HG02981 (cell line): ENCODE data around the gene COL20A1.

Source experiments
- ATAC-seq: cut with Tn5 transposase; IDR thresholded peaks from one replicate; pipeline ENCODE4 v1.9.1; 2021; ENCODE audit warnings: mild to moderate bottlenecking, moderate library complexity; ENCODE audit not compliant: unreplicated experiment

COL20A1 gene

DNA sequence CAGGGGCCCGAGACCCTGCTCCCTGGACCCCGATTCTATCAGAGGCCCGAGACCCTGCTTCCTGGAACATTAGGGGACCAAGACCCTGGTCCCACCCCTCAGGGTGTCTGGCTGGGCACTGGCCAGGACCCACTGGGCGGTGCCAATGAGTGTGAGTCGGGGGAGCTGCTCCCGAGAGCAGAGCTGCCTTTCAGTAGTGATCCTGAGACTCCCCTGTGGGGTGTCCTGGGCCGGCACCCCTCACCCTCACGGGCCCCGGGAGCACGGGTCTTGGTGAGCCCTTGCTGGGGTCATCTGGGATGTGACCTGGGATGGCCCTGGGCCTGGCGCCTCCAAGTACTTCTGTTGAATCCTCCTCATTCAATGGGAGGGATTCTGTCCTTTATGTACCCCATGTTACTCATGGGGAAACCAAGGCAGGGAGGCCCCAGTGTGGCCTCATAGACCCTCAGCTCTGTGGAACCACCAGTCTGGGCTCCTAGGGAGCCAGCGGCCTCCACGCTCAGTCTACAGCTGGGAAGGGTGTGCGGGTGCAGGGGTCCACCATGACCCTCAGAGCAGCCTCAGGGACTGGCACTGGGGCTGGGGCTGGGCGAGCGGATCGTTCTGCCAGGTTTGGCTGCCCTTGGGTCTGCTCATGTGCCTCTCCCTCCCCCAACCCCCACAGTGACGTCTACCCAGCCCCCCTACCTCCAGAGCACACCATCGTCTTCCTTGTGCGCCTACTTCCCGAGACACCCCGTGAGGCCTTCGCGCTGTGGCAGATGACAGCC lies 25.6 kb downstream of the COL20A1 start:
- ATAC-seq = no peak

DNA sequence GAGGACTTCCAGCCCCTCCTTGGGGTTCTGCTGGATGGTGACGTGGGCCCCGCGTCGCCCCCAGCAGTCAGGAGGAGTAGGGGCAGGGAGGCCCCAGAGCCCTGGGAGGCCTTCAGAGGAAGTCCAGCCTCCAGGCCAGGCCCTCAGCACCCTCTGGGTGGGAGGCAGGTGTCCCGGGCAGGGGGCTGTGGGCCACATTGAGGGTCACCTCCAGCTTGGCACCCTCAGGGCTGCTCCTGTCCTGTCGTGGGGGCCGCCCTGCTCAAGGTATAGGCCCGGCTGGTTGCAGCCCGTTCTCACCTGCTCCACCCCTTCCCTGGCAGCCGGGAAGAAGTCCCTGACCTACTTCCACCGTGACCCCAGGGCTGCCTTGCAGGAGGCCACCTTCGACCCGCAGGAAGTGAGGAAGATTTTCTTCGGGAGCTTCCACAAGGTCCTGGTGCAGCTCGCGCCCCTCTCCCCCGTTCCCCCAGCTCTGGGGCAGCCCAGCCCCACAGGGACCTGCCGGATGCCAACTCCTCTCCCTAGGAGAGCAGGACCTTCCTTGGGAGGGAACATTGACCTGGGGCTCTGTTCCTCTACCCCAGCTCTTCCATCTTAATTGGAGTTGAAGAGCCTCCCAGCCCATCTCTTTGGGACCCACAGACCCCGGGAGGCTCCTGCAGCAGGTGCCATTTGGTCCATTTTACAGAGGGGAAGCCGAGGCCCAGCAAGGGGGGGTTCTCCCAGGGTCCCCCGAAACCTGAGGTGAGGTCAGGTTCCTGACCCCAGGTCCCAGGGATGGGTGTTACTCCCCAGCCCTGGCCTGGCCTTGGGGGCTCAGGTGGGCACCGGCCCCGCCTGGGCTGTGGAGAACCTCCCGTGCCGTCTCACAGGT lies 26.4 kb downstream of the COL20A1 start:
- ATAC-seq = no peak

DNA sequence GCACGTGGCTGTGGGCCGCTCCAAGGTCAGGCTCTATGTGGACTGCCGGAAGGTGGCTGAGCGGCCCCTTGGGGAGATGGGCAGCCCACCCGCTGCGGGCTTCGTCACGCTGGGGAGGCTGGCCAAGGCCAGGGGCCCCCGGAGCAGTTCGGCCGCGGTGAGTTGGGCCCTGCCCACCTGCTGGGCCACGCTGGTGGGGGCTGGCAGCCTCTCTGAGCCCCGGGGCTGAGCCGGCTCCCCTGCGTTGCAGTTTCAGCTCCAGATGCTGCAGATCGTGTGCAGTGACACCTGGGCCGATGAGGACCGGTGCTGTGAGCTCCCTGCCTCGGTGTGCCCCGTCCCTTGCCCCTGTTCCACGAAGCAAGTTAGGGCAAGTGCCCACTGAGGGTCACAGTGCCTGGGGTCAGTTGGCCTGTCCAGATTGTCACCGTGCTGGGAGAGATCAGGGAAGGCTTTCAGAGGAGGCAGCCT lies 27.1 kb downstream of the COL20A1 start:
- no peak for ATAC-seq

DNA sequence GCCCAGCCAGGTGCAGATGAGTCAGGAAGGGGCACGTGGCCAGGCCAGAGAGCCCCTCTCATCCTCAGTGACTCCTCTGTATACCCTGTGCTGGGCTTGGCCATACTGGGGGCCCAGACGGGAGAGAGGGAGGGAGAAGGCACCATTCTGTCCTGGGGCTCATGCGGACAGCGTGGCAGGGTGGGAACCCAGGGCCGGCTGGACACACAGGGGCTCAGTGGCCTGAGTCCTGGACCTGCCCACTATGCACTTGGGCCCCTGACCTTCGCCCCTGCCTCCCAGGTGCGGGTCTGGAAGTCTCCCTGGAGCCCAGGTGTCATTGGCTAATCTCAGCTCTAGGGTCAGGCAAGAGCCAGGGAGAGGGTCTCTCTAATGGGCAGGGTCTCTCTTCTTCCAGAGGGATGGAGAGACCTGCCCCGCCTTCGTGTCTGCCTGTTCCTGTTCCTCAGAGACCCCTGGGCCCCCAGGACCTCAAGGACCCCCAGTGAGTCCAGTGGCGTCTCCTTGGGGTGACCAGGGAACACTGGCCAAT lies 27.7 kb downstream of the COL20A1 start:
- ATAC-seq = no peak

DNA sequence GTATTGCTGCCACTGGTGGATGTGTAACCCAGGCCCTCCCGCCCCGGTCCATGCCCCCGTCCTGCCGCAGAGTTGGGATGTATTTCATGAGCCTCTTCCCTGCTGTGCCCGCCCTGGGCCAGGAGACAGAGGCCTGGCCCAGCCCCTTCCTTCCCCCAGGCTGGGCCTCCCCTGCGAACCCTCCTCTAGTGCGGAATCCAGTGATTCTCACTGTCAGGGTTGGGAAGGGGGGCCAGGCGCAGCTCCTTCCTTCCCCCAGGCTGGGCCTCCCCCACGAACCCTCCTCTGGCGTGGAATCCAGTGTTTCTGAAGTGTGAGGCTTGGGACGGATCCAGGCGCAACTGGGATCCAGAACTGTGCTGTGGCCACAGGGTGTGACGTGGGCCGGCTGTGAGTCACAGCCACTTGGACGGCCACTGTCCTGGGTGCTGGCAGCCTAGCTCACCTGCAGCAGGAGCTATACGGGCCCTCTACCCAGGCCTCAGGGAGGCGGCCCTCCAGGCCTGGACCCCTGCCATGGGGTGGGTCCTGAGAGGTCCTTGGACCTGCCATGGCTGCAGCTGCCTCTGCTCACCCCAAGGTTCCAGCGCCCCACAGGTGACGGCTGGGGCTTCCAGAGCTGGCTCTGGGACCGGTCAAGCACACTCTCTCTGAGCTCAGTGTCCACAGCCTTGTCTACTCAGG lies 28.3 kb downstream of the COL20A1 start:
- no peak for ATAC-seq

DNA sequence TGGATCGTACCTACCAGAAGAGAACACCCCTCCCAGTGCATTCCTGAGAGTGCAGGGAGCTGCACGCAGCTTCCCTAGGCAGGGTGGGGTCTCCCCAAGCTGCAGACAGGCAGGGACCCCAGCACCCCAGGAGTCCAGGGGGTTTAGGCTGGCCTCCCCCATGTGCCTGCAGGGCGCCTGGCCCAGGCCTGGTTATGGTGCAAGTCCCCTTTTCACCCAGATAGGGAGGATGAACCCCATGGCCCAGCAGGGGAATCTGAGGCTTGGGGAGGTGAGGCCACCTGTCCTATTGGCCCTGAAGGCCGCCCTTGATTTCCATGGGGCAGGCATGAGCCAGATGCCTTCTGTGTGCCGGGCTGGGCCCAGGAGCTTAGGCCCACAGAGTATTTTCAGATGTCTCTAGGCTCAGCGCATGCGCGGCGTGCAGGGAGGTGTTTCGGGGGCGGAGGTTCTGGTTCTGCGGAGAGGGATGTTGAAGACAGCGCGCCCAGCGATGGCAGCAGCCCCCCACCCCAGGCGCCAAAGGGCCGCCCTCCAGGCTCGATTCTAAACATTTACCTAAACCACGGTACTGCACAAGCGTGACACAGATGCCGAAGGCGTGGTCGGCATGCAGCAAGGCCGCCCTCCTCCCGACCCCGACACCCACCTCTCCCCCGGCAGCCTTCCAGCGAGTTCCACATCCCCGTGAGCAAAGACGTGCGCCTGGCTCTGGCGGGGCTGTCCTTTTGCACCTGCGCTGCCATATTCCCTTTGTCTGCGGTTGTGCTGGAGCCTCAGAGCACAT lies 29.4 kb downstream of the COL20A1 start:
- no peak for ATAC-seq

DNA sequence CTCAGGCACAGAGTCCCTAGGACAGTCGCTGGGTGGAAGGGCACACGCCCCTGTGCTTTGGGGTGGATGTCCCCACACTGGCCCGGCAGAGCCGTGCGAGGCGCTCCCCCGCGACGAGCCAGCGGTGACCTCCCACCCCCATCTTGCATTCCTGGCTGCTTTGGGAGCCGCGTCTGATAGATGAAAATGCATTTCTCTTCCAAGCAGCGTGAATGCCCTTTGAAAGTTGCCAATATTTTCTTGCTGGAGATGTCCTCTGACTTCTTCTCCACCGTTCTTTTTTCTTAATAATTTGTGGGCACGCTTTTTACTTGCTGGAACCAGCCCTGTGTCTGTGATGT lies 29.9 kb downstream of the COL20A1 start:
- no peak for ATAC-seq

DNA sequence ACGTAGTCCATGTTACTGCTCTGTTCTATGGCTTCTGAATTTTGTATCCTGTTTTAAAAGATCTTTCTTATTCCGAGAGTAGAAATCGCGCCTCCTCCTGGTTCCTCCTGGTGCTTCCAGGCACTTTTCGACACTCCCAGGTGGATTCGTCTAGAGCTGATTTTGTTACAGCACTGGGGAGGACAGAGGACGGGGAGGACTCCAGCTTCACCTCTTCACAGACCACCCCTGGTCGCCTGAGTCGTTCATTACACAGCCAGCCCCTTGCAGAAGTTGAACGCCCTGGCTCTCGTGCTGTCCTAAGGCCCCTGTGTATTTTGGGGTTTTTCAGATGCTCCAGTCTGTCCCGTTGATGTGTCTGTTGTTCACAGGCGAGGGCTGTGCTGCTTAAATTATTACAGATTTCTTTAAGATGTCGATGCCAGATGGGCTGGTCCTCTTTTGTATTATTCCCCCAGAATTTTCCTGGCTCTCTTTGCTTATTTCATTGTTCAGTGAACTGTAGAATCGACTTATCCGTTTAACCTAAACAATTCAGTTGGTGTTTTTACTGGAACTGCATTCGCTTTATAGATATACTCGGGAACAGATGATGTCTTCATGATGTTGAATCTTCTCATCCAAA lies 30.5 kb downstream of the COL20A1 start:
- no peak for ATAC-seq

DNA sequence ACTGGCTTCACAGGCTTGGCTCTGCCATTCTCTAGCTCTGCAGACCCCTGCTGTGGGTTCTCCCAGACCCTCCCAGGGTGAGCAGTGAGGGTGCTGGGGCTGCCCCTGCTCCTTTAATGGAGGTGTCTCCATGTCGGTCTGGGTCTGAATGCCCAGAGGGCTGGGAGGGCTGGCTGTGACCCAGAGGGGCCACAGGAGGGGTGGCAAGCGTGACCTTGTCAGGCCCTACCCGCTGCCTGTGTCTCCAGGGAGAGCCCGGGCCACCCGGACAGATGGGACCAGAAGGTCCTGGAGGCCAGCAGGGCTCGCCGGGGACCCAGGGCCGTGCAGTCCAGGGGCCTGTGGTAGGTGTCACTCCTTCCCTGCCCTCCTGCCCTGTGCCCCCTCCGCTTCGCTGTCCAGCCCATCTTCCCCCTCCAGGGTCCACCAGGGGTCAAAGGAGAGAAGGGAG lies 32.1 kb downstream of the COL20A1 start:
- no peak for ATAC-seq

DNA sequence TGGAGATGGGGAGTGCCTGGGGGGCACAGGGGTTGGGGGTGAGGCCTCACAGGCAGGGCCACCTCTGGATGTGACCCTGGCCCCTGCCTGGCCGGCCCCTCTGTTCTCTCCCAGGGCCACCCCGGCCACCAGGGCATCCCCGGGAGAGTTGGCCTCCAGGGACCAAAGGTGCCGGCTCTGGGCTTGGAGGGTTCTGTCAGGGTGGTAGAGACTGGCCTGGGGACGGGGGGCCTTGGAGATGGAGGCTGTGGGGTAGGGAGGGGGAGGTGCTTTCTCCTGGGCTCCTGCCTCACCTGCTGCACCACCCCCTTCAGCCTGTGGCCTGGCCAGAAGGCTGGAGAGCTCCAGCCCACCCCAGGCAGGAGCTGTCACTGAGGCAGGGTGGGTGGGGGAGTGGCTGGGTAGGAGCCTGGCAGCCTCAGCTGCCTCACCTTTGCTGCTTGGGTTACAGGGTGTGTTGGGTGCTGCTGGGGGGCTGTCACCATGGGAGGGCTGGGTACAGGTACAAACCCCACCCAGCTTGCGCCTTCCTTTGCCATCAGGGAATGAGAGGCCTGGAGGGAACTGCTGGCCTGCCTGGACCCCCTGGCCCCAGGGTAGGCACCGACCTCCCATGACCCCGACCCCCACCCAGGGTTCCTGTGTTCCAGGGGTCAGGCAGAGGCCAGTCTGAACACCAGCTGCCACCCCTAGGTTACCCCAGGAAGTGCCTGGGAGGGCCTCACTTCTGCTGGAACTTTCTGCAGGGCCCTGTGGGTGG lies 32.7 kb downstream of the COL20A1 start:
- no peak for ATAC-seq

DNA sequence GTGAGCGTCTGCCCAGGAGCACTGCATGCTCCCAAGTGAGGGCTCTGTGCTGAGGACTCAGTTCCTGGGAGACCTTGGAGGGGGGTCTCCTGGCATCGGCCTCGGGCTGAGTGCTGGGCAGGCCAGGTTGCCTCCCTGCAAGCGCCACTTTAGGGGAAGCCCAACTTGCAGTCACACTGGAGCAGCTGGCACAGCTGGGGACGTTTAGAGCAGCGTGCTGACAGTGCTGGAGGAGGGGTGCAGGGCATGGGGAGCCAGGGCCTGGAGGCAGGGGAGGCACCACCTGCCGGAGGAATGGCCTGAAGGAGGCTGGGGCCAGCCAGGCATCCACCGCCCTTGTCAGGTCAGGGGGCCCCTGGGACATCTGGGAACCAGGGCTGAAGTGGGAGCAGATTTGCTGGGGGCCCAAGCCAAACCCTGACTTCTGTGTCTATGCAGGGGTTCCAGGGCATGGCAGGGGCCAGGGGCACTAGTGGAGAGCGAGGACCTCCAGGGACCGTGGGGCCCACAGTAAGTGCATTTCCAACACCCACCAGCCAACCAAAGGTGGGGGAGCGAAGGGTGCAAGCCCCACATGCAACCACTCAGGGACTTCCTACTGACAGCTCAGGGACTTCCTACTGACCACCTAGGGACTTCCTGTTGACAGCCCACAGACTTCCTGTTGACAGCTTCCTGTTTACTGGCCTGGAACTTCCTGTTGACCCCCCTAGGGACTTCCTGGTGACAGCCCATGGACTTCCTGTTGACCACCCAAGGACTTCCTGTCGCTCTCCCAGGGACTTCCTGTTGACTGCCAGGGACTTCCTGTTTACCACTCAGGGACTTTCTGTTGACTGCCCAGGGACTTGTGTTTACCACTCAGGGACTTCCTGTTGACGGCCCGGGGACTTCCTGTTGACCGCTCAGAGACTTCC lies 33.6 kb downstream of the COL20A1 start:
- no peak for ATAC-seq

DNA sequence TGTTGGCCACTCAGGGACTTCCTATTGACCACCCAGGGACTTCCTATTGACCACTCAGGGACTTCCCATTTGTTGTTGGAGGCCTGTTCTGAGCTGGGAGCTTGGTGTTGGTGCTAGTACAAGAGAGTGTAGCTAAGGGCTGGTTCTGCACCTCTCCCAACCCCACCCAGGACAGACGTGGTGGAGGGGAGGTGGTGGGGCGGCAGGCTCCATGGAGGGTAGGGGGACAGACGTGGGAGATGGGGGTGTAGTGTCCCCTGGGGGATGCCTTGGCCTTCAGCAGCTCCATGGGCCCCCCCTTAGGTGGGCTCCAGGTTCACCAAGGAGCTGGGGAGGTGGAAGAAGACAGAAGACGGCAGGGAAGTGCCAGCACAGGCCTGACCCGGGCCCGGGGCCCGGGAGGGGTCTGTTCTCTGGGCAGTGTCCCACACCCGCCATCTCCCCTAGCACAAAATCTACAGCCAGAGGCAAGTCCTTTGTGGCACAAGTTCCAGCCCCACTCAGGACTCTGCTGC lies 34.3 kb downstream of the COL20A1 start:
- ATAC-seq = no peak

DNA sequence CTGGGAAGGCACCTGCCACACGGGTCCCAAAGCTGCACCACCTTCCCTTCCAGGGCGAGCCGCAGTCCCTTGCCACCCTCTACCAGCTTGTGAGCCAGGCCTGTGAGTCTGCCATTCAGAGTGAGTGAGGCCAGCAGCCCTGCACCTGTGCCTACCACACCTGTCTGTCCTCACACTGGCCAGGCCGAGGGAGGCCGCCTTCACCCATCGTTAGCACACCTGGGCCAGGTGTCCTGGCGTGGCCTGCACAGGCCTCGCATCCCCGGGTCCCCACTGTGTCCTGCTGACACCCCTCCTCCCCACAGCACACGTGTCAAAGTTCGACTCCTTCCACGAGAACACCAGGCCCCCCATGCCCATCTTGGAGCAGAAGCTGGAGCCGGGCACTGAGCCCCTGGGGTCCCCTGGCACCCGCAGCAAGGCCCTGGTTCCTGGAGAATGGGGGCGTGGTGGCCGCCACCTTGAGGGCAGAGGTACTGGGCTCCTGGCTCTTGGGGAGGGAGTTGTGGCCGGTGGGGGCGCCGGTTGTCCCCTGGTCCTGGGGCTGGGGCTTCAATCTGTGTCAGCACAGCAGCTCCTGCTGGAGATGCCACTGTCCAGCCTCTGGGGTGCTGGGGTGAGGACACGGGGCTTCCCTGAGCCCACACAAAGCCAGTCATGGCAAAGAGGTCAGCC lies 35.2 kb downstream of the COL20A1 start:
- ATAC-seq = no peak

DNA sequence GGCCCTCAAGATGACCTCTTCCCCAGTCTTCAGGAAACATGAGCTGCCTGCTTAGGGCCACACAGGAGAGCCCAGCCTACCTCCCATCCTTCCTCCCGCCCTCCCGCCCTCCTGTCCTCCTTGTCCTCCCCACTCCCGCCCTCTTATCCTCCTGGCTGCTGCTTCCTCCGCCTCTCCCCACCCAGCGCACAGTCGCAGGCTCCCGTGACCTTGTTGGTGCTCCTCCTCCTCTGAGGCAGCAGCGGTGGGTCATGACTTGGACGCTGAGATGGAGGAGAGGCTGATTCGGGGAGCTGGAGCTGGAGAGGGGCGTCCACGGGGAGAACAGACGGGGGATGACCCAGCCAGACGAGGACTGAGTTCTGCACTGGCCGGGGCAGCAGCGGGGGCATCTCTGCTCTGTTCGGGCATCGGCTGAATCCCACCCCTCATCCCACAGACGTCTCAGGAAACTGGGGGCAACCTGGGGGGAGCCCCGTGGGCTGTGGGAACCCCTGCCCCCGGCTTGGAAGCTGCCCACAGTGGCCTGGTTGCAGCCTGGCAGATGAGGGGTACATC lies 35.8 kb downstream of the COL20A1 start:
- ATAC-seq = no peak

DNA sequence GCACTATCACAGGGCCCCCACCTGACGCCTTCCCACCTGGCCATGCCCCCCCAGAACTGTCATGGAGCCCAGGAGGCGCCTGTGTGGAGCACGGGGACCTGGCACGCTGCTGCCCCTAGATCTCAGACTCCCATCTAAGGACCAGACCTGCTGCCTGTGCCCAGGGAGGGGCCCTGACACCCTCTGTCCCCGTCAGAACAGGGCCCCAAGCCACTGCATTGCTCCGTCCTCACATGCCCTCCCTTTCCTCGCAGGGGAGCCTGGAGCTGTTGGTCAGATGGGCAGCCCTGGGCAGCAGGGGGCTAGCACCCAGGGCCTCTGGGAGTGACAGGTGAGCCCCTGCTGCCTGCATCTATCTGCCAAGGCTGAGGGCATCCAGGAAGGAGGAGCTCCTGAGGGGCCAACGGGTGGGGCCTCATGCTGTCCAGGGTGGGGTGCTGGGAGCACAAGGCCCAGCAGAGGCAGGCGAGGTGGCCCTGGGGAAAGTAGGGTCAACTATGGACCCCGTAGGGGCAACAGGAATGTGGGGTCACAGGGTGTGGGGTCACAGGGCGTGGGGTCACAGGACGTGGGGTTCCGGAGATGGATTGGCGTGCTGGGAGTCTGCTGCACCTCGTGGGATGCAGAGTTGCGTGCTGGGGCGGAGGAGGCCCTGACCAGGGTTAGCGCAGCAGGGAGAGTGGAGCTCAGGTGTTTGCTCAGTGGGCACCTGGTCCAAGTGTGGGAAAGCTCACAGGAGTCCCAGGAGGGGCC lies 36.5 kb downstream of the COL20A1 start:
- ATAC-seq = no peak

DNA sequence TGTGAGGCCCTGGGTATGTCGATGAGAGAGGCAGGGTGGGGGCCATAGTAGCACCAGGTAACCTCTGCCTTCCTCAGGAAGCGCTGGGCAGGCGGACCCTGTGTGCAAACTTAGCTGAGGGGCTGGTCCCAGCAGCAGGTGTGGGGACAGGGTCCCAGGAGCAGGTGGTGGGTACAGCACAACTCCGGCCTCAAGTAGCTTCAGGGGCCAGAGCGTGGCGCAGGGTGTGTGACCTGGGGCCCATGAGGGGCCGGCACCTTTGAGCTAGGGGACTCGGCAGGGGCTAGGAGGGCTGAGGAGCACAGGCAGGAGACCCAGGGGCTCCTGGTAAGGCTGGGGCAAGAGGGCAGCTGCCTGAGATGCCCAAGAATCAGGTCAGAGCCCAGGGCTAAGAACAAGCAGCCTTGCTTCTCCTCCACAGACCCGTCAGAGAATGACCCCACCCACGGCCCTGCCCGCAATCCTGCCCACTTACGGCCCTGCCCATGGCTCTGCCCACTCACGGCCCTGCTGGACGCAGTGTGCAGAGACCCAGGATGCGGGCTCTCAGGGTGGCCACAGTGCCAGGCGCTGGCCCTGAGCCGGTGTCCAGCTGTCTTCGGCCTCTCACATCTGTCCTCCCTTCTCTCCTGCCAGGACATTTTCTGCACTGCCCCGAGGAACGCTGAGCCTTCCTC lies 37.2 kb downstream of the COL20A1 start:
- ATAC-seq = no peak
